PC-3 (cell line): ENCODE measurements around the gene DPY19L3.

Source experiments
- CTCF ChIP-seq: fragments of 300-600 bp; sonication (generic); conservative IDR thresholded peaks from 2 replicates; pipeline ENCODE4 v1.5.1; 2017; ENCODE audit warnings: antibody characterized with exemption, low read depth, mild to moderate bottlenecking, low read length
- EZH2 ChIP-seq: fragments of 300-600 bp; sonication (generic); IDR thresholded peaks from one replicate; pipeline ENCODE4 v1.6.1; 2017; ENCODE audit warnings: antibody characterized with exemption, mild to moderate bottlenecking, low read length; ENCODE audit not compliant: unreplicated experiment
- EZH2phosphoT487 ChIP-seq: fragments of 300-600 bp; sonication (generic); IDR thresholded peaks from 2 replicates; pipeline ENCODE4 v1.6.1; 2018; ENCODE audit warnings: mild to moderate bottlenecking, antibody characterized with exemption, low read length, borderline replicate concordance

- TF ChIP-seq CTCF (no peak), EZH2phosphoT487 (no peak), EZH2 (no peak)
Measured at GRCh38 chr19:32387701-32388392, 17.7 kb upstream of the DPY19L3 start.
